Neuronal stem cell (in vitro differentiated cells): ENCODE measurements around the gene PDXP.

Experiments used
- DNase-seq: peaks from one replicate; pipeline ENCODE4 v3.0.0-alpha.2; 2013; ENCODE audit warnings: low spot score
- H2AFZ ChIP-seq: one replicate; pipeline ENCODE4 v1.6.1; 2013; ENCODE audit warnings: mild to moderate bottlenecking, low read length, inconsistent platforms
- H2AK5ac ChIP-seq: 2 replicates; pipeline ENCODE4 v1.6.1; 2013; ENCODE audit warnings: low read depth, mild to moderate bottlenecking, inconsistent platforms, low read length, moderate library complexity, mixed read lengths
- H2BK120ac ChIP-seq: 2 replicates; pipeline ENCODE4 v1.6.1; 2013; ENCODE audit warnings: low read depth, mild to moderate bottlenecking, inconsistent platforms, low read length, moderate library complexity, mixed read lengths
- H2BK12ac ChIP-seq: one replicate; pipeline ENCODE4 v1.6.1; 2013; ENCODE audit warnings: low read length, inconsistent platforms
- H2BK15ac ChIP-seq: 2 replicates; pipeline ENCODE4 v1.6.1; 2013; ENCODE audit warnings: mild to moderate bottlenecking, low read length, inconsistent platforms, mixed read lengths
- H2BK5ac ChIP-seq: one replicate; pipeline ENCODE4 v1.6.1; 2013; ENCODE audit warnings: inconsistent platforms, mild to moderate bottlenecking, low read length, moderate library complexity
- H3K14ac ChIP-seq: one replicate; pipeline ENCODE4 v1.6.1; 2013; ENCODE audit warnings: low read length, inconsistent platforms
- H3K18ac ChIP-seq: 2 replicates; pipeline ENCODE4 v1.6.1; 2013; ENCODE audit warnings: low read length, inconsistent platforms
- H3K23ac ChIP-seq: 2 replicates; pipeline ENCODE4 v1.6.1; 2013; ENCODE audit warnings: low read depth, mild to moderate bottlenecking, mixed read lengths, low read length, inconsistent platforms; ENCODE audit not compliant: poor library complexity
- H3K27ac ChIP-seq: replicated peaks from 3 replicates; pipeline ENCODE4 v1.5.1; 2013; ENCODE audit warnings: low read length, inconsistent platforms
- H3K27me3 ChIP-seq, 3 experiments: 2 replicates each; pipeline ENCODE4 v1.6.1; 2013; ENCODE audit warnings: low read length in 3 of 3, mild to moderate bottlenecking in 2 of 3, inconsistent platforms in 1 of 3, low read depth in 1 of 3, mixed read lengths in 1 of 3, moderate library complexity in 1 of 3; ENCODE audit not compliant: control insufficient read depth in 3 of 3, insufficient read depth in 3 of 3
- H3K36me3 ChIP-seq, 2 donors: replicated peaks in 1 of 2; 2 replicates each; pipeline ENCODE4 v1.6.1; 2013; ENCODE audit warnings: low read length in 2 of 2; ENCODE audit not compliant: control insufficient read depth in 2 of 2, insufficient read depth in 2 of 2
- H3K4ac ChIP-seq: 2 replicates; pipeline ENCODE4 v1.6.1; 2013; ENCODE audit warnings: inconsistent platforms, mild to moderate bottlenecking, low read length, moderate library complexity
- H3K4me1 ChIP-seq, 2 donors: 1 replicate in 1 of 2; 2 replicates in 1 of 2; pipeline ENCODE4 v1.6.1; 2013; ENCODE audit warnings: low read length in 2 of 2, low read depth in 1 of 2; ENCODE audit not compliant: control insufficient read depth in 2 of 2, insufficient read depth in 1 of 2
- H3K4me2 ChIP-seq: one replicate; pipeline ENCODE4 v1.6.1; 2013; ENCODE audit warnings: mild to moderate bottlenecking, low read length, inconsistent platforms; ENCODE audit not compliant: insufficient read depth, poor library complexity, severe bottlenecking
- H3K4me3 ChIP-seq, 2 donors: 2 replicates each; pipeline ENCODE4 v1.5.1; 2013; ENCODE audit warnings: low read length in 2 of 2, mild to moderate bottlenecking in 2 of 2, inconsistent platforms in 1 of 2, moderate library complexity in 1 of 2
- H3K79me1 ChIP-seq: one replicate; pipeline ENCODE4 v1.6.1; 2013; ENCODE audit warnings: low read depth, mild to moderate bottlenecking, inconsistent platforms, low read length, moderate library complexity
- H3K9ac ChIP-seq: one replicate; pipeline ENCODE4 v1.6.1; 2013; ENCODE audit warnings: mild to moderate bottlenecking, low read depth, low read length, inconsistent platforms; ENCODE audit not compliant: poor library complexity
- H3K9me3 ChIP-seq, 2 donors: replicated peaks in 1 of 2; 2 replicates each; pipeline versions ENCODE3 to v1.6.1; 2013; ENCODE audit warnings: low read length in 2 of 2, mild to moderate bottlenecking in 2 of 2, inconsistent platforms in 1 of 2, low read depth in 1 of 2, mixed read lengths in 1 of 2, moderate library complexity in 1 of 2; ENCODE audit not compliant: control insufficient read depth in 2 of 2, insufficient read depth in 1 of 2
- H4K8ac ChIP-seq: one replicate; pipeline ENCODE4 v1.6.1; 2013; ENCODE audit warnings: low read depth, mild to moderate bottlenecking, inconsistent platforms, low read length, moderate library complexity
- H4K91ac ChIP-seq: one replicate; pipeline ENCODE4 v1.6.1; 2013; ENCODE audit warnings: low read length, low read depth, mild to moderate bottlenecking, inconsistent platforms; ENCODE audit not compliant: poor library complexity
- WGBS, 2 donors: extraction: QIAGEN DNeasy Blood & Tissue Kit; methylation state at CpG; one replicate each; pipeline ENCODE4 v1.1.7; 2013; ENCODE audit warnings: missing lambda C conversion rate in 2 of 2, mixed read lengths in 1 of 2; ENCODE audit not compliant: insufficient read length in 2 of 2, insufficient replicate concordance in 1 of 2; ENCODE audit errors: extremely low coverage in 2 of 2; 5-methylcytosine and 5-hydroxymethylcytosine counted together

The PDXP gene

GRCh38 chr22:37659897-37660708 is 1.6 kb downstream of the PDXP start:
- Histone ChIP-seq H3K9ac (peak overlapping the region; percentile 98), H4K8ac (no peak overlapping the region), H4K91ac (no peak overlapping the region), H3K27ac (no peak overlapping the region), H3K4me2 (peak overlapping the region; percentile 82), H3K36me3 (peaks cover 4 to 32% of the 10 kb centered on the region in 2 donors), H3K4ac (no peak overlapping the region), H3K9me3 (no peaks in the 10 kb centered on the region), H3K18ac (no peak overlapping the region), H3K4me1 (peaks cover 11 to 16% of the 10 kb centered on the region in 2 donors), H2BK15ac (no peak overlapping the region), H3K23ac (no peak overlapping the region), H2BK12ac (no peak overlapping the region), H2AK5ac (no peak overlapping the region), H2BK5ac (peak overlapping the region; percentile 2), H3K79me1 (peaks cover 12% of the 10 kb centered on the region), H2BK120ac (no peak overlapping the region), H3K14ac (no peak overlapping the region), H3K4me3 (peak overlapping the region; percentile 52 to 94), H2AFZ (no peak overlapping the region), H3K27me3 (no peaks in the 10 kb centered on the region)
- no peak for DNase-seq
- WGBS, 2 donors = no CpG with 5 or more reads among the region's 14 CpGs

- Histone ChIP-seq H2BK5ac (no peak overlapping the region), H3K18ac (no peak overlapping the region), H2BK120ac (no peak overlapping the region), H3K27me3 (no peaks in the 10 kb centered on the region), H2AK5ac (no peak overlapping the region), H3K23ac (no peak overlapping the region), H3K4me3 (peak overlapping the region in 1 of 2 donors; percentile 52), H3K4me1 (peaks cover 11 to 16% of the 10 kb centered on the region in 2 donors), H3K27ac (no peak overlapping the region), H2BK15ac (no peak overlapping the region), H2BK12ac (no peak overlapping the region), H2AFZ (no peak overlapping the region), H3K4me2 (no peak overlapping the region), H3K14ac (no peak overlapping the region), H4K91ac (no peak overlapping the region), H4K8ac (no peak overlapping the region), H3K9ac (no peak overlapping the region), H3K79me1 (peaks cover 18% of the 10 kb centered on the region), H3K9me3 (no peaks in the 10 kb centered on the region), H3K36me3 (peaks cover 7 to 38% of the 10 kb centered on the region in 2 donors), H3K4ac (no peak overlapping the region)
- no peak for DNase-seq
- WGBS, 2 donors = no CpG with 5 or more reads among the region's 2 CpGs
Measured at GRCh38 chr22:37660709-37661045, 2.2 kb downstream of the PDXP start.

DNA sequence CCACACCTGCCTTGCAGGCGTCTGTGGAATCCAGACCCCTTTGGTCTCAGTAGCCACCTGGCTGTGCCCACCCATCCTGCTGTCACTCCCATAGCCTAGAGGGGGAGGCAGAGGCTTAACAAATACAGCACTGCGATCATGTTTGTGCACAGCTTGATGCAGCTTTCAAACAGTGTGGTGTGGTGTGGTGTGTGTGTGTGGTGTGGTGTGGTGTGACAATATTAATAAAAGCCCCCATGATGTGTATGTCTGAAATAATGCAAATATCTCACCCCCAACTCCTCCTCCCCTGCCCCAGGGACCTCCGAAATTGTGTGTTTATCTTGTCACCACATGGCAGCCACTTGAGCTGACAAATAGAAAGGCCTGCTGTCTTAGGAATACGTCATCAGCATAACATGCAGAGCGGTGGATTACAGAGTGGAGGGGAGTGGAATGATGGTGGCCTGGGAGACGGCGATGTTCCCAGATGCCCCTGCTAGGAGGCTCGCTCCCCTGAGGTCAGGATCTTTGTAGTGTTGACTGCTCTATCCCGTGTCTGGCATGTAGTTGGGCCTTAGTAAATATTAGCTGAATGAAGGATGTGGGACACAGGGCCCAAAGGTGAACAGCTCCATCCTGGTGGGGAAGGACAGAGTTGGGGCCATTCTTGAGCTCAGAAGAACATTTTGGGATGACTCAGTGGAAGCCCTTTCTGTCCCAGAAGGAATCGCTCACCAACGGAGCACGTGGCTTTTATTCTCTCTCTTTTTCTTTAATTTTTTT is 2.8 kb downstream of the PDXP start:
- no CpG with 5 or more reads among the region's 12 CpGs for WGBS, 2 donors
- Histone ChIP-seq H3K36me3 (peaks cover 14 to 45% of the 10 kb centered on the region in 2 donors), H3K4me3 (no peak overlapping the region), H3K4ac (no peak overlapping the region), H2BK120ac (no peak overlapping the region), H2BK12ac (no peak overlapping the region), H3K4me1 (peaks cover 11 to 16% of the 10 kb centered on the region in 2 donors), H3K9ac (no peak overlapping the region), H3K23ac (no peak overlapping the region), H2AK5ac (no peak overlapping the region), H4K8ac (no peak overlapping the region), H3K79me1 (peaks cover 20% of the 10 kb centered on the region), H3K27ac (no peak overlapping the region), H2AFZ (no peak overlapping the region), H3K9me3 (no peaks in the 10 kb centered on the region), H3K4me2 (no peak overlapping the region), H2BK5ac (no peak overlapping the region), H4K91ac (no peak overlapping the region), H2BK15ac (no peak overlapping the region), H3K18ac (no peak overlapping the region), H3K14ac (no peak overlapping the region), H3K27me3 (no peaks in the 10 kb centered on the region)
- DNase-seq = no peak

- no peak overlapping the region for H3K27ac ChIP-seq
Measured at GRCh38 chr22:37662039-37662438, 3.5 kb downstream of the PDXP start.

More at GRCh38 chr22:37662039-37662438, 3.5 kb downstream of the PDXP start:
- no peak overlapping the region for H3K9ac ChIP-seq
- no peak overlapping the region for H4K8ac ChIP-seq
- H3K27me3 ChIP-seq = no peaks in the 10 kb centered on the region
- DNase-seq = no peak
- WGBS, 2 donors = no CpG with 5 or more reads among the region's 5 CpGs
- H2BK15ac ChIP-seq = no peak overlapping the region
- H2BK5ac ChIP-seq = no peak overlapping the region
- H2BK12ac ChIP-seq = no peak overlapping the region
- H3K14ac ChIP-seq = no peak overlapping the region
- H3K18ac ChIP-seq = no peak overlapping the region
- H3K23ac ChIP-seq = no peak overlapping the region
- H3K4me1 ChIP-seq = peaks cover 11 to 16% of the 10 kb centered on the region in 2 donors
- H2AK5ac ChIP-seq = no peak overlapping the region
- no peak overlapping the region for H2BK120ac ChIP-seq
- H3K4me3 ChIP-seq = no peak overlapping the region
- no peak overlapping the region for H3K4me2 ChIP-seq
- H2AFZ ChIP-seq = no peak overlapping the region
- peaks cover 22% of the 10 kb centered on the region for H3K79me1 ChIP-seq
- H4K91ac ChIP-seq = no peak overlapping the region
- no peaks in the 10 kb centered on the region for H3K9me3 ChIP-seq
- H3K36me3 ChIP-seq = peaks cover 20 to 52% of the 10 kb centered on the region in 2 donors
- H3K4ac ChIP-seq = no peak overlapping the region
